ENCODE measurements around the gene LONP2. TPM values are rescaled to one million over a fixed set of nuclear protein-coding genes. Genes with fewer than 3 reads are reported as not detected.

The LONP2 gene
- total and polyA plus RNA-seq, 7 experiments from 2014 or later: 37.8 to 124 (median 81.5) TPM

DNA sequence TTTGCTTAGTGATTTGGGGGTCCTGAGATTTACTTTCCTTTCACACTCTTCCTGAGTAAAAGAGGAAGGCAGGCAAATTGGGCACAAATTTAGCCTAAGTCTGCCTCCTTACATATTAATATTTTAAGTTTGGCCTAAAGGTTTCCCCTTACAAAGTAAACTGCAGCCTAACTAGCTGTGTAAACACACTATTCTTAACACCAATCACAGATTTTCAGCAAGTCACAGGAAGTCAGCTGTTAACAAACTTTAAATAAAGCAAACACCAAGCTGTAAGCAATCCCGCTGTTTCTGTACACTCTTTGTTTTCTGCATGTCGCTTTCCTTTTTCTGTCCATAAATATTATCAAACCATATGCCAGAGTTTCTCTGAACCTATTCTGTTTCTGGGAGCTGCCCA lies 48.4 kb downstream of the LONP2 start:
- Mint-ChIP-seq H3K4me3 (no peak overlapping the region), H3K9me3 (peaks cover 0 to 6% (median 0%) of the 10 kb centered on the region in 11 donors), H3K4me1 (peaks cover 3 to 20% (median 4%) of the 10 kb centered on the region in 7 donors), H3K27ac (peak overlapping the region in 1 of 9 donors; percentile 0), H3K27me3 (no peaks in the 10 kb centered on the region), H3K36me3 (peaks cover 4 to 69% (median 48%) of the 10 kb centered on the region in 5 donors)
- POLR2A ChIA-PET: interaction anchor here (1.0 kb wide), 1 partner anchor 10 kb away, joined by 4 read pairs; no protein-coding TSS in a partner anchor
- Histone ChIP-seq H3K27ac (ENCODE audit: low read depth, low read length) (no peak overlapping the region), H3K36me3 (ENCODE audit: control insufficient read depth in 2 of 3, insufficient read depth in 3 of 3, low read length in 3 of 3) (peaks cover 0 to 49% (median 4%) of the 10 kb centered on the region in 3 experiments), H3K4me1 (ENCODE audit: control insufficient read depth in 2 of 2, insufficient read depth in 2 of 2, low read length in 2 of 2) (no peaks in the 10 kb centered on the region), H3K27me3 (ENCODE audit: control insufficient read depth in 2 of 2, insufficient read depth in 2 of 2, low read length in 2 of 2) (no peaks in the 10 kb centered on the region), H3K9me3 (ENCODE audit: control insufficient read depth in 2 of 3, low read length in 3 of 3) (no peaks in the 10 kb centered on the region), H3K4me3 (ENCODE audit: low read length) (no peak overlapping the region)
- CTCF ChIA-PET: interaction anchor here (0.6 kb wide), 1 partner anchor 8 kb away, joined by 5 read pairs; no protein-coding TSS in a partner anchor
- ATAC-seq: no peak
- DNase-seq: no peak
- intact Hi-C loops (cut with micrococcal nuclease): no loop called here

DNA sequence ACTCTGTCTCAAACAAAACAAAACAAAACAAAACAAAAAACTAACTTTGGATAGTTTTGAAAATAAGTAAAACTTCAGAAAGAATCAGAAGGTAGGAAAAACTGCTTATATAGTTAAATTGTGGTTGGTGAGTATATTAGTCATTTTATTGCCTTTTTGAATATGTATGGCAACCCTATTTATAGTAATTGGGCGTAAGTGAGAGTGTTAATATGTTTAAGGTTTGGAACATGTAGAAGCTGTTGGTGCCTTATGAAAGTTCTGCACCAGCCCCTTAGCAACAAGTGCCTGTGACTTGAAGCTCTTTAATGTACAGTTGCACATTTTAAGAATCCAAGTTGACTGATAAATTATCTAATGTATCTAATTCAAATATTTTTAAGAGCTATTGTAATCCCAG lies 50.6 kb downstream of the LONP2 start:
- Histone ChIP-seq H3K4me1 (ENCODE audit: control insufficient read depth in 2 of 2, insufficient read depth in 2 of 2, low read length in 2 of 2) (no peaks in the 10 kb centered on the region), H3K9me3 (ENCODE audit: control insufficient read depth in 2 of 3, low read length in 3 of 3) (no peaks in the 10 kb centered on the region), H3K27me3 (ENCODE audit: control insufficient read depth in 2 of 2, insufficient read depth in 2 of 2, low read length in 2 of 2) (no peaks in the 10 kb centered on the region), H3K27ac (ENCODE audit: low read depth, low read length) (no peak overlapping the region), H3K4me3 (ENCODE audit: low read length) (no peak overlapping the region), H3K36me3 (ENCODE audit: control insufficient read depth in 2 of 3, insufficient read depth in 3 of 3, low read length in 3 of 3) (peaks cover 0 to 49% (median 4%) of the 10 kb centered on the region in 3 experiments)
- Mint-ChIP-seq H3K27ac (peak overlapping the region in 1 of 9 donors; percentile 16), H3K4me3 (no peak overlapping the region), H3K4me1 (peaks cover 3 to 20% (median 4%) of the 10 kb centered on the region in 7 donors), H3K9me3 (peaks cover 0 to 2% (median 0%) of the 10 kb centered on the region in 11 donors), H3K36me3 (peaks cover 0 to 71% (median 38%) of the 10 kb centered on the region in 5 donors), H3K27me3 (no peaks in the 10 kb centered on the region)
- DNase-seq (no peak), ATAC-seq (no peak)
- intact Hi-C loops (cut with micrococcal nuclease): no loop called here
- ChIA-PET CTCF (no interaction called here), POLR2A (interaction anchor here (0.6 kb wide), 1 partner anchor 27 kb away, joined by 3 read pairs; no protein-coding TSS in a partner anchor)

- peaks cover 0 to 2% (median 0%) of the 10 kb centered on the region in 11 donors for H3K9me3 Mint-ChIP-seq
- DNase-seq (no peak), ATAC-seq (no peak)
- ChIA-PET POLR2A (interaction anchor here (0.6 kb wide), 1 partner anchor 1417 kb away, joined by 3 read pairs; no protein-coding TSS in a partner anchor), CTCF (no interaction called here)
- H3K4me1 Mint-ChIP-seq: peaks cover 0 to 15% (median 4%) of the 10 kb centered on the region in 7 donors
- Histone ChIP-seq H3K27ac (ENCODE audit: low read depth, low read length) (no peak overlapping the region), H3K4me1 (ENCODE audit: control insufficient read depth in 2 of 2, insufficient read depth in 2 of 2, low read length in 2 of 2) (no peaks in the 10 kb centered on the region), H3K4me3 (ENCODE audit: low read length) (no peak overlapping the region), H3K36me3 (ENCODE audit: control insufficient read depth in 2 of 3, insufficient read depth in 3 of 3, low read length in 3 of 3) (peaks cover 0 to 49% (median 6%) of the 10 kb centered on the region in 3 experiments), H3K27me3 (ENCODE audit: control insufficient read depth in 2 of 2, insufficient read depth in 2 of 2, low read length in 2 of 2) (no peaks in the 10 kb centered on the region), H3K9me3 (ENCODE audit: control insufficient read depth in 2 of 3, low read length in 3 of 3) (no peaks in the 10 kb centered on the region)
- intact Hi-C loops (cut with micrococcal nuclease): no loop called here
- H3K4me3 Mint-ChIP-seq: no peak overlapping the region
- peaks cover 0 to 70% (median 36%) of the 10 kb centered on the region in 5 donors for H3K36me3 Mint-ChIP-seq
- no peaks in the 10 kb centered on the region for H3K27me3 Mint-ChIP-seq
- no peak overlapping the region for H3K27ac Mint-ChIP-seq
Observed at GRCh38 chr16:48295488-48296281, 51.6 kb downstream of the LONP2 start.

DNA sequence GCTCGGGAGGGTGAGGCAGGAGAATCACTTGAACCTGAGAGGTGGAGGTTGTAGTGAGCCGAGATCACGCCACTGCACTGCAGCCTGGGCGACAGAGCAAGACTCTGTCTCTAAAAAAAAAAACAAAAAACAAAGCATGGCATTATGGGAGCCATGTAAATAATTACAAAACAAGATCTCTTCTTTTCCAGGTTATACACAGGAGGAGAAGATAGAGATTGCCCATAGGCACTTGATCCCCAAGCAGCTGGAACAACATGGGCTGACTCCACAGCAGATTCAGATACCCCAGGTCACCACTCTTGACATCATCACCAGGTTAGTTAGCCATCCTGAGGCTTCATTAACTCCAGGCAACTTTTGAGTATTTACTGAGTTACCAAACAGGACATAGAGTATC lies 55.4 kb downstream of the LONP2 start:
- POLR2A ChIA-PET: no interaction called here
- intact Hi-C loops (cut with micrococcal nuclease): no loop called here
- H3K9me3 ChIP-seq (ENCODE audit: control insufficient read depth in 2 of 3, low read length in 3 of 3): no peaks in the 10 kb centered on the region
- no peak for ATAC-seq
- H3K9me3 Mint-ChIP-seq: peaks cover 0 to 1% (median 0%) of the 10 kb centered on the region in 11 donors
- no peaks in the 10 kb centered on the region for H3K27me3 Mint-ChIP-seq
- no peaks in the 10 kb centered on the region for H3K27me3 ChIP-seq (ENCODE audit: control insufficient read depth in 2 of 2, insufficient read depth in 2 of 2, low read length in 2 of 2)
- peak overlapping the region in 3 of 9 donors; percentile 33 to 75 (median 43) for H3K27ac Mint-ChIP-seq
- peaks cover 0 to 7% (median 0%) of the 10 kb centered on the region in 7 donors for H3K4me1 Mint-ChIP-seq
- H3K4me3 ChIP-seq (ENCODE audit: low read length): no peak overlapping the region
- peaks cover 6 to 64% (median 39%) of the 10 kb centered on the region in 5 donors for H3K36me3 Mint-ChIP-seq
- H3K36me3 ChIP-seq (ENCODE audit: control insufficient read depth in 2 of 3, insufficient read depth in 3 of 3, low read length in 3 of 3): peaks cover 0 to 59% (median 22%) of the 10 kb centered on the region in 3 experiments
- no peak overlapping the region for H3K4me3 Mint-ChIP-seq
- H3K4me1 ChIP-seq (ENCODE audit: control insufficient read depth in 2 of 2, insufficient read depth in 2 of 2, low read length in 2 of 2): no peaks in the 10 kb centered on the region
- no peak overlapping the region for H3K27ac ChIP-seq (ENCODE audit: low read depth, low read length)
- CTCF ChIA-PET: no interaction called here
- DNase-seq: no peak

- ChIA-PET POLR2A (no interaction called here), CTCF (interaction anchor here (0.7 kb wide), 1 partner anchor 8 kb away, joined by 5 read pairs; no protein-coding TSS in a partner anchor)
- Mint-ChIP-seq H3K27ac (peak overlapping the region in 7 of 9 donors; percentile 10 to 76 (median 56)), H3K36me3 (peaks cover 6 to 68% (median 44%) of the 10 kb centered on the region in 5 donors), H3K4me1 (peaks cover 0 to 8% (median 2%) of the 10 kb centered on the region in 7 donors), H3K27me3 (no peaks in the 10 kb centered on the region), H3K9me3 (peaks cover 0 to 1% (median 0%) of the 10 kb centered on the region in 11 donors), H3K4me3 (no peak overlapping the region)
- intact Hi-C loops (cut with micrococcal nuclease): no loop called here
- H3K36me3 ChIP-seq (ENCODE audit: control insufficient read depth in 2 of 3, insufficient read depth in 3 of 3, low read length in 3 of 3): peaks cover 0 to 65% (median 22%) of the 10 kb centered on the region in 3 experiments
- no peaks in the 10 kb centered on the region for H3K4me1 ChIP-seq (ENCODE audit: control insufficient read depth in 2 of 2, insufficient read depth in 2 of 2, low read length in 2 of 2)
- DNase-seq (no peak), ATAC-seq (no peak)
- H3K27me3 ChIP-seq (ENCODE audit: control insufficient read depth in 2 of 2, insufficient read depth in 2 of 2, low read length in 2 of 2): no peaks in the 10 kb centered on the region
- H3K27ac ChIP-seq (ENCODE audit: low read depth, low read length): no peak overlapping the region
- no peak overlapping the region for H3K4me3 ChIP-seq (ENCODE audit: low read length)
- no peaks in the 10 kb centered on the region for H3K9me3 ChIP-seq (ENCODE audit: control insufficient read depth in 2 of 3, low read length in 3 of 3)
Observed at GRCh38 chr16:48300391-48300856, 56.3 kb downstream of the LONP2 start.

- no peaks in the 10 kb centered on the region for H3K4me1 ChIP-seq (ENCODE audit: control insufficient read depth in 2 of 2, insufficient read depth in 2 of 2, low read length in 2 of 2)
- no peak overlapping the region for H3K27ac ChIP-seq (ENCODE audit: low read depth, low read length)
- peaks cover 7 to 64% (median 10%) of the 10 kb centered on the region in 3 experiments for H3K36me3 ChIP-seq (ENCODE audit: control insufficient read depth in 2 of 3, insufficient read depth in 3 of 3, low read length in 3 of 3)
- no peak overlapping the region for H3K4me3 ChIP-seq (ENCODE audit: low read length)
- Mint-ChIP-seq H3K27me3 (no peaks in the 10 kb centered on the region), H3K9me3 (peaks cover 9 to 76% (median 40%) of the 10 kb centered on the region in 11 donors), H3K4me1 (peaks cover 0 to 18% (median 7%) of the 10 kb centered on the region in 7 donors), H3K4me3 (no peak overlapping the region), H3K36me3 (peaks cover 33 to 85% (median 81%) of the 10 kb centered on the region in 5 donors), H3K27ac (peak overlapping the region in 1 of 9 donors; percentile 54)
- no peaks in the 10 kb centered on the region for H3K27me3 ChIP-seq (ENCODE audit: control insufficient read depth in 2 of 2, insufficient read depth in 2 of 2, low read length in 2 of 2)
- H3K9me3 ChIP-seq (ENCODE audit: control insufficient read depth in 2 of 3, low read length in 3 of 3): peaks cover 4 to 31% (median 6%) of the 10 kb centered on the region in 3 experiments
- no peak for ATAC-seq
- POLR2A ChIA-PET: no interaction called here
- DNase-seq: no peak
- CTCF ChIA-PET: no interaction called here
- intact Hi-C loops (cut with micrococcal nuclease): no loop called here
Observed at GRCh38 chr16:48308535-48308934, 64.4 kb downstream of the LONP2 start.

All from naive thymus-derived CD4-positive, alpha-beta T cell (primary cell).